Fibroblast of upper back skin (primary cell): ENCODE measurements around the gene NFE2.
A peak's percentile ranks its signal among the peaks of the same experiment; 100 is the strongest.
"Not testable (repeated sequence)": the region's sequence is repeated elsewhere in the genome, so short reads cannot be mapped to it uniquely, and the experiment has no call there.

Source experiments
- DNase-seq: peaks from one replicate; pipeline ENCODE4 v3.0.0-alpha.2; 2013

NFE2 gene

DNA sequence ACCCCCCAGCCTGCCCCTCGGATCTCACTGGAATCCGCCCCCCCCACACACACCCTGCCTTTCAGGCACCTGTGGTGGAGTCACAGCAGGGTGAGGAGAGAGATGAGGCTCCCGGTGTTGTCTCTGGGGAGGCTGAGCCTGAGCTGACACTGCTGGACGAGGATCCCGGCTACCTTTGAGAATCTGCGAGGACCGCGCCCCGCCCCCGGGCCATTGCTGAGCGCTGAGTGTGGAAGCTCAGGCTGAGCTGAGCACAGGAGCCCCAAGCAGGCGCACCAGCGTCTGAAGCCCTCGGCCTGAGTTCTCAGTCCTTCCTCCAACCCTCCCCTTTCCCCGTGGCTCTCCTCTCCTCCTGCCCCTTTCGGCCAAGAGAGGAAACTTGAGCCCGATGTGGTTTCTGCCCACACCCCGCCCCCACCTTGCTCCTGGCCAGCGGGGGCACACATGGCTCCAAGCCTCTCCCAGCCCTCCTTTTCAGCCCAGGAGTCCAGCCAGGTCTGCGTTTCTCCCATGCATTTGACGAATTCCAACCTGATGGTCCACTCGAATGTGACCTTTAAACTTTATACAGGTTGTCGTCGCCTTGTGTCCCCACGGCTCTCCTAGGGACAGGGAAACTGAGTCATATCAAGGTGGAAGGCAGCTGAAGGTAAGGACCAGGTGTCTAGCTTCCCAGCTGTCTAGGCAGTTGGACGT, at the start of gene NFE2:
Gene NFE2, minus strand, starts transcription at position 284 of the 696 bp plus-strand sequence. CDS start 5,767 bp downstream, outside the sequence.
- DNase-seq, result peak; percentile 60

GRCh38 chr12:54349679-54350078, 48.9 kb upstream of the NFE2 start:
- no peak for DNase-seq

DNA sequence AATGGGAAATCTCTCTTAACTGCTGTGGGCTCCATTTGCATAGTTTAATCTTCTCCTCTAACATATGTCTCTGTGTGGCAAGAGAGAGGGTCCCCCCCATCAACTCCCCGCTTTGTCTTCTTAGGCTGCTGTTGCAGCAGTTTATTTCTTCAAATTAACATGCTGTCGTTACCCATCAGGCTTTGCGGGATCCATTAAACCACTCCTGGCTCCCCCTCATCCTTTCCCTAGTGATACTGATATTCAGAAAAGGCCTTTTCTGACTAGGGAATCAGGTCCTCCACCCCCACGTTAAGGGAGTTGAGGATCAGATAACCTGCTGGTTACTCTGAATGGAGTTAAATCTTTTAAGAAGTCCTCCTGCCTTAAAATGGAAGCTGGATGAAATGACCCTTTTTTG, 48.2 kb upstream of the NFE2 start:
- no peak for DNase-seq

- no peak for DNase-seq
These were observed 40.8 kb upstream of the NFE2 start for GRCh38 chr12:54341378-54342300.

DNA sequence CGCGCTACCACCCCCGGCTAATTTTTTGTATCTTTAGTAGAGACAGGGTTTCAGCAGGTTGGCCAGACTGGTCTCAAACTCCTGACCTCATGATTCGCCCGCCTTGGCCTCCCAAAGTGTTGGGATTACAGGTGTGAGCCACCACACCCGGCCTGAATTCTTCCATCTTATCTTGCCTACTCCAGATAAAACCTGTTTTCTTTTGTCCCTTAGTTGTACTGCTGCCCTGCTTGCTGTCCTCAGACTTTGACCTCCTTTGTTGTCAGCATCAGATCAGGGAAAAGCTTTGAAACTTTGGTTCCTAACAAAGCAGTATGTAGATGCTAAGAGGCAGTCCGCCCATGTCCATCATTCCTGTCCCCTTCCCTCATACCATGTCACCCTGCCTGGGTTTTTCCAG, 40.0 kb upstream of the NFE2 start:
- DNase-seq, result no peak

GRCh38 chr12:54338698-54339296, 38.0 kb upstream of the NFE2 start:
- DNase-seq, result peak; percentile 77

- no peak for DNase-seq
These were observed 37.2 kb upstream of the NFE2 start for GRCh38 chr12:54337854-54338650.

DNA sequence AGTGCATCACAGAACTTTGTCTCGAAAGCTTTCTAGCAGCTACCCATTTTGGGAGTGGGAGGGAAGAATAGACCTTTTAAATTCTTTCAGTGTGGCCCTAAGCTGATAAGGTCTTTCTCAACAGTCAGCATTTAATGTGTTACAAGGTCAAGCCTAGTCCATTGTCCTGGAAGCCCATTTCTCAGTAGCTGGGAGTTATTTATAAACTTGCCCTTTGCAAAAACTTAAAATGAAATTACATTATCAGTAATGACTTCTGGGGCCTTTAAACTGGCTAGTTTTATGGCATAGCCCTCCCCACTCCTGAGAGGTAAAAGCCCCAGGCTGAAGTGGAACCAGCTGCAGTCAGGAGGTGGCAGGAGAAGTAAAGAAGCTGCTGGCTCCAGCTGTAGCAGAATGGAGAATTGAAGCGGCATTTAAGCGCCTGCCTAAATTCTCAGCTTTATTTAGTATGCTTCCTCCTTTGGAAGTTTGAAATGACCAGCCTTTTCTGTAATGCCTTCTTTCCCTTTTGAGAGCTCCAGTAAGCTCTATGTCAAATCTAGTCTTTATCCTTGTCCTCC, 36.5 kb upstream of the NFE2 start:
- DNase-seq, result no peak

- no peak for DNase-seq
These were observed 32.7 kb upstream of the NFE2 start for GRCh38 chr12:54333420-54334034.

GRCh38 chr12:54331461-54331860, 30.6 kb upstream of the NFE2 start:
- no peak for DNase-seq

DNA sequence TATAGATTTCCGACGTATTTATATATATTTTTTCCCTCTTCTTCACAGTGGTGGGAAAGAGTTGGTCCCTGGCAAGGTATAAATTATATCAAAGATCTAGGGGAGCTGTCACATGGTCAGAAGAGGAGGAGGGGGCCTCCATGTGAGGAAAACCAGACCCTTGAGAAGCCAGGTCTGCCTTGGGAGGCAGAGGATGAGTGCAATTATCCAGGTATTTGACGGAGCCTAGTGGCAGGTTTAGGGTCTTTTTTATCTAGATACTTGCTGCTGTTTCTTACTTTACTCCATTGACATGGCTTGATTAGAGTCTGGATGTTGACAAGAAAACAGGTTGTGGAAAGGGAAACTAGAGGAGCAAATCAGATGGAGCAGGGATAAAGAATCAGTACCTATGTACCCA, 29.6 kb upstream of the NFE2 start:
- no peak for DNase-seq

DNA sequence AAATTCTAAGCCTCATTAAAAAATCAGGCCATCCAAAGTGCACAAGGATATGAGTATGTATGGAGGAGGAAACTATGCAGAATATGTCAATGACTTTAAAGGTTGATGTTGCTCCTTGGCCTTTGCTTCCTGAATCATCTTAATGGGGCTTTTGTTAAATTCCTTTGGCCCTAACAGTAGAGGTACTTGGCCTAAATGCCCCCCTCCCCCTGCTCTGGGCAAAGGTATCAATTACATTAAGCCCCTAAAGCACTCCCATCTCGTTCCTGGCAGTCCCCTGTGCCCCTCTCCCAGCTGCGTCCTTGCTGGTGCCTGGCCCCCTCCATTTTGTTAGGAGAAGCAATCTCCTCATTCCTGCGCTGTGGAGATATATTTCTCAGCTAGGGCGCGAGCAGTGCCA, 28.9 kb upstream of the NFE2 start:
- DNase-seq, result peak; percentile 55

GRCh38 chr12:54328595-54329337, 28.0 kb upstream of the NFE2 start:
- no peak for DNase-seq

DNA sequence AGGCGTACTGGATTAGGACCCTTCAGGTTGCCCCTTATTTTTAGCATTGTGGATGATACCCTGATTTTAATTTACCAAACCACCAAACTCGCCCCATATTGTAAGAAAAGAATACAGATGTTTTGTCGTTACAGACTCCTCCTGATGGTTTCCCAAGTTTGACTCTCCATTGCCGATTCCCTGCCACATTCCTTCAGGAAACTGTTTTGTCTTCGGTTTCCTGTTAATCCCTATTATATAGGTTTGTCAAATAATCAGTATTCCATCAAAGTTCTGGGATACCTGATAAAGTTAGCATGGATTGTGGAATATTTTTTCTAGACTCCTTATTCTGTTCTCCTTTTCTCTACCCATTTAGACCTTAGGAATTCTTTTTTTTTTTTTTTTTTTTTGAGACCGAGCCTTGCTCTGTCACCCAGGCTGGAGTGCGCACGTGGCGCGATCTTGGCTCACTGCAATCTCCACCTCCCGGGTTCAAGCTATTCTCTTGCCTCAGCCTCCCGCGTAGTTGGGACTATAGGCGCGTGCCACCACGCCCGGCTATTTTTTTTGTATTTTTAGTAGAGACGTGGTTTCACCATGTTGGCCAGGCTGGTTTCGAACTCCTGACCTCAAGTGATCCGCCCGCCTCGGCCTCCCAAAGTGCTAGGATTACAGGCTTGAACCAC, 24.8 kb upstream of the NFE2 start:
- not testable (repeated sequence) for DNase-seq

- DNase-seq, result peak; percentile 100
These were observed 24.0 kb upstream of the NFE2 start, which contains the start of gene COPZ1 for GRCh38 chr12:54324617-54325441. Gene COPZ1 (plus strand): TSS chr12:54325131. CDS start chr12:54325164, 33 bp downstream.

- DNase-seq, result no peak
These were observed 20.5 kb upstream of the NFE2 start for GRCh38 chr12:54321363-54321762.

DNA sequence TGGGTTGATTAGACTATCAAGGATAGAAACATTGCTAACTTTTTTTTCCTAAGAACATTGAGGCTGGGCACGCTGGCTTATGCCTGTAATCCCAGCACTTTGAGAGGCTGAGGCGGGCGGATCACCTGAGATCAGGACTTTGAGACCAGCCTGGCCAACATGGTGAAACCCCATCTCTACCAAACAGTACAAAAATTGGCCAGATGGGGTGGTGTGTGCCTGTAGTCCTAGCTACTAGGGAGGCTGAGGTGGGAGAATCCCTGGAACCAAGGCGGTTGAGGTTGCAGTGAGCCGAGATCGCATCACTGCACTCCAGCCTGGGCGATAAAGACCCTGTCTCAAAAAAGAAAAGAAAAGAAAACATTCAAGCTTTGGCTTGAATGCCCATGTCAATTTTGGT, 11.5 kb upstream of the NFE2 start:
- DNase-seq, result not testable (repeated sequence)

DNA sequence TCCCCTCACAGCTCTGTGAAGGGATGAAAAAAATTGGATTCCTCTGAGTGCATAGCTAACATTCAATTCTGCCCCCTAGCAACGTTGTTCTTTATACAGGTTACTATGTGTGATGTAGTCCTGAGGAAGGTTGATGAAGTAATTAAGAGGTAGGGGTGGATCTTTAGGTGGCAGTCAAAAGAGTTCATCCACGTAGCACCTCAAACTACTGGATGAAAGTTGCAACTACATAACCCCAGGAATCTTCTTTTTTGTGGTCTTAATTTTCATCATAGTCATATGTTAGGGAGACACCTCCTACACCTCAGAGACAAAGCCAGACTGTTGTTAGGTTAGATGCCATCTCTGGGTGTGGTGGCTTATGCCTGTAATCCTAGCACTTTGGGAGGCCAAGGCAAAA, 10.2 kb upstream of the NFE2 start:
- DNase-seq, result no peak

- peak; percentile 50 for DNase-seq
These were observed 6.3 kb upstream of the NFE2 start for GRCh38 chr12:54306925-54307741.
